ENCODE measurements around the gene GRPR.
A peak's percentile ranks its signal among the peaks of the same experiment; 100 is the strongest.

The GRPR gene

DNA sequence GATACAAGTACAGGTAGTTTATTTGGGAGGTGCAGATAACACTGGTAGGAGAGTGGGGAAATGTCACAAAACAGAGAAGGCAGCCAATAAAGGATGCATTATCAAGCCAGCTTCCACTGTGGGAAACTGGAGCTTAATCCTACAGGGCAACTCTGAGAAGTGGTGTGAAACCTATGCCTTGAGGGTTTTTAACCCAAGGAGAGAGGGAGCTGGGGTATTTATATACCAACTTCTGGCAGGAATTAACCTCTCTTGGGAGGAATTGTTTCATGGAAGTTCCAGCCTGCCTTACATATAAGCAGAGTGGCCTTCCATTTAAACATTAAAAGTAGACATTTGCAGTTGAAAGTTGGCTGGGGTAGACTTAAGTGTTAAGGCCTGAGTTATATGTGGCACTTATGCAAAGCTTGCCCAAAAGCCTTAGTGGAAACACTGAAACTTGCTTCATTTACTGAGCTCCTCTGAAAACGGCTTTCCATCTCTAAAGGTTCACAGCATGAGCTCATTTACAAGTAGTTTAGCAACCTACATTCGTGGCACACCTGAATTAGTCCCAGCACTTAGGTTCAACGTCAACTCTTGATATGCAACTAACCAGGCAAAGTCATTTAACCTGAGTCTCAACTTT is 63.1 kb downstream of the GRPR start:
- DNase-seq = no peak

DNA sequence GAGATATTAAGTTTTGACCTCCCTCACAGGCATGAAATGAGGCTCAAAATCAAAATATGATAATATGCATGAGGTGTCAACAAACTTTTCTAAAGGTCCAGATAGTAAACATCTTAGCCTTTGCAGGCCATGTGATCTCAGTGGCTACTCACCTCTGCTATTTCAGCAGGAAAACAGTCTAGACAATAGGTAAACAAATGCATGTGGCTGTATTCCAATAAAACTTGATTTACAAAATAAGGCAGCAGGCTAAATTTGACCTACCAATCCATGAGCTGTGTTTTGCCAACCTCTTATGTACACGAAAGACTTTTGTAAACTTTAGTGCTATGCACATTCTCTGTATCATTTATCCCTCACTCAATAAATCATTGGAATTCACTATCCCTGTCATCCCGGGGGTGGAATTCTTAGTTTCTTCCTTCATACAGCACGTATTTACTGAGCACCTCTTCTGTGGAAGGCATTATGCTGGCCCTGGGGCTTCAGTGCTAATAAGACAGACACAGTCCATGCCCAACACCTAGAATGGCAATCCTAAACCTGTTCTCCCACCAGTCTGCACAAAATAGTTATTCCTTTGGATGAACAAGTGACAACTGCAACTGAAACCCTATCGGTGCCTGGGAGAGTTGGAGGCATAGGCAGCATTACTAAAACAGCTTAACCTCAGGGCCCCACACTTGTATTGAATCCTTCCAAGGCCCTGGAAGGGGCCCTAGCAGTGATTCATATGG is 63.8 kb downstream of the GRPR start:
- DNase-seq = no peak

DNA sequence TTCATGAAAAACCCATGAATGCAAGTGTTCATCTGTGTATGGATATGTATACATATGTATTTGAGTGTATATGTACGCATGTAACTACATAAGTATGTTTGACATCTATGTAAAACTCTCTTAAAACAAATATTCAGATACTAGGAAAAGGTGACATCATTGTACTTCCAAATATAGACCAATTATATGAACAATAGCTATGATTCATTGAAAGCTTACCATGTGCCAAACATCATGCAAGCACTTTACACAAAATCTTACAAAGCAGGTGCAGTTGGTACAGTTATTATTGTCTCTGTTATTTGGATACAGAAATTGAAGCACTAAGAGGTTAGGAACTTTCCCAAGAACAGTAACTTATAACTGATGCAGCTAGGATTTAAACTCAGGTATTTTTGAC is 65.3 kb downstream of the GRPR start:
- DNase-seq = no peak

DNA sequence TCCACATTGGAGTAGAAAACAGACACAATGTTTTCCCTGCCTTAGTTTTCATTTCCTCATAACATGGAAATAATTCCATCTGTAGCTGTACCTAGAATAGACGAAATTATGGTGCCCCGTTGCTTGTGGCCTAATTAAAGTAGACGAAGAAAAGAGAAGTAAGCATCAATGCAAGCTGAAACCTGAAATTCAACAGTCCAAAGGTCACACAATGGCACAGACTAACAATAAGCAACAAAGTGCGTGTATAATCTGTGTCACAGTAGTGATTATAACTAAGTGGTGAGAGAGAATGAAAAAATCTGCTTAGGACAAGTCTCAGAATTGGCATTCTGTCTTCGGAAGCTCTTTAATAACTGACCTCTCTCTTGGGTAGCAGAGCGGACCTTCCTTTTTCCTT is 68.2 kb downstream of the GRPR start:
- DNase-seq = no peak

DNA sequence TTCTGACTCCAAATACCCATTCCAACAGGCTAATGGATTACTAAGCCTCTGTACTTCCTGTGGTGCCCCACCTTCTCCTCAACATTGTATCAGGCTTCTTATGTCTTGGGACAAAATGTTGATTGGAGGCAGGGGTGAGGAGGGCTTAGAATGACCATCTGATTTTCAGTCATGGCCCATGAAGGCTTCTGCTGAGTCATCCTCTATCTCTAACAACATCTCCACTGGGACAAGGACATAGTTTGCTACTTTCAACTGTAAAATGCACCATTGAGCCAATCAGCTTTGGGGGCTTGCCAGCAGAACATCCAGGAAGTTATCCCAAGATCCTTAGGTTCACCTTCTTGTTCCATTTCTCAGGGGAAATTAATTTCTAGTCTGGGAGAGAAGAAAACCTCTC is 73.5 kb downstream of the GRPR start:
- no peak for DNase-seq

DNA sequence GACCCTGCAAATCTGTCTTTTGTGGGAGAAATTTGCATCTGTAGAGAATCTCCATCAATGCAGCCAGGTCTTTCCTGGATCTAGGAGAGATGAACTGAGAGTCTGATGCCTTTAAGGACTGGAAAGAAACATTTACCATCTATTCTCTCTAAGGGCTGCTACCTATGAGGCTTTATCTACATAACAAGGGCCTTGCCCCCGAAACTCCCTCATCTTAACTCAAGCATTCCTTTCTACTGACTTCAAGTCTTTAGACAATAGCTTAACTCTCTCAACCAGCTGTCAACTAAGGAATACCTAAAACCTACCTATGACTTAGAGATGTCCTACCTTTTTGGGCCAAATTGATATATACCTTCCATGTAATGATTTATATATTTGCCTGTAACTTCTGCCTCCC is 76.0 kb downstream of the GRPR start:
- peak; percentile 23 for DNase-seq

DNA sequence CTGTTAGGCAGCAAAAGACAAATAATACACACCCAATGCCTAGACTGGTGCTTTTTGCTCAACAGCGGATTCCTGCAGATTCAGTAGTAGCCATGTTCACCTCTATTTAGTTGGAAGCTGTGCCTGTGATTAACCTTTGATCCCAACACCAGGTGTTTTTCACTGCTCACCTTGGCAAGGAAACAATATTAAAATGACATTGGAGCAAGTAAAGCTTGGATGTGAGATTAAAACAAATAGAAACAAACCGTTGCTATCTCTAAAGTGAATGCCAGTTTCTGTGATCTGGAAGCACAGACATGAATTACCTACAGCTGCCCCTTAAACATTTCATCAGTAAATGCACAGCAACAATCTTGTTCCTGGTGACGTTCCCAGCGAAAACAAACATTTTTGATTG is 79.6 kb downstream of the GRPR start:
- no peak for DNase-seq

All from NCI-H226 (cell line).